ENCODE results near the gene ELAC2.

DNA sequence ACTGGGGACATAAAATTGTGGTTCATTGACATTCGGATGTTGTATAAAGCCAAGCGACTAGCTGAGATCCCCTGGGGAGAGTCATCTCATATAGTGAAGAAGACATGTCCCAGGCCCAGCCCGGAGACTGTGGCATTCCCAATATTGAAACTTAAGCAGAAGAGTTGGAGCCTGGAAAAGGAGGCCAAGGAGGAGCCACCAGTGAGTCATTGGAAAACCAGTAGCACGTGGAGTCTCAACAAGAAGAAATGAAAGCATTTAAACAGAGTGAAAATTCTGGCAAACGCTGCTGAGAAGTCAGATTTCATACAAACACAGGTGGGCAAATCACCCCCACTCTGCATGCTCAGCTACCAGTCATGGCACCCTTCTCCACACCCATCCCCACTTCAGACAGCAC, 9.4 kb upstream of the ELAC2 start:
- TF ChIP-seq NFE2L2 (IDR thresholded peaks at IDR 0.05; ENCODE audit: low read depth, low read length), result no peak
- TF ChIP-seq, protein P1, sequence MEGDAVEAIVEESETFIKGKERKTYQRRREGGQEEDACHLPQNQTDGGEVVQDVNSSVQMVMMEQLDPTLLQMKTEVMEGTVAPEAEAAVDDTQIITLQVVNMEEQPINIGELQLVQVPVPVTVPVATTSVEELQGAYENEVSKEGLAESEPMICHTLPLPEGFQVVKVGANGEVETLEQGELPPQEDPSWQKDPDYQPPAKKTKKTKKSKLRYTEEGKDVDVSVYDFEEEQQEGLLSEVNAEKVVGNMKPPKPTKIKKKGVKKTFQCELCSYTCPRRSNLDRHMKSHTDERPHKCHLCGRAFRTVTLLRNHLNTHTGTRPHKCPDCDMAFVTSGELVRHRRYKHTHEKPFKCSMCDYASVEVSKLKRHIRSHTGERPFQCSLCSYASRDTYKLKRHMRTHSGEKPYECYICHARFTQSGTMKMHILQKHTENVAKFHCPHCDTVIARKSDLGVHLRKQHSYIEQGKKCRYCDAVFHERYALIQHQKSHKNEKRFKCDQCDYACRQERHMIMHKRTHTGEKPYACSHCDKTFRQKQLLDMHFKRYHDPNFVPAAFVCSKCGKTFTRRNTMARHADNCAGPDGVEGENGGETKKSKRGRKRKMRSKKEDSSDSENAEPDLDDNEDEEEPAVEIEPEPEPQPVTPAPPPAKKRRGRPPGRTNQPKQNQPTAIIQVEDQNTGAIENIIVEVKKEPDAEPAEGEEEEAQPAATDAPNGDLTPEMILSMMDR (conservative IDR thresholded peaks at IDR 0.05; ENCODE audit: low read depth, low read length), result no peak
- TF ChIP-seq FOS (IDR thresholded peaks at IDR 0.05; ENCODE audit: low read depth, low read length), result no peak
- TF ChIP-seq CEBPB (IDR thresholded peaks at IDR 0.05; ENCODE audit: low read depth, low read length), result no peak
